Osteocyte (in vitro differentiated cells): ENCODE results near the gene CLRN1. TPM values are rescaled to one million over a fixed set of nuclear protein-coding genes. Genes with fewer than 3 reads are reported as not detected.

Source experiments
- DNase-seq: peaks from one replicate; pipeline ENCODE4 v3.0.0; 2021; ENCODE audit warnings: mixed read lengths; ENCODE audit not compliant: unreplicated experiment; ENCODE audit errors: extremely low spot score
- H3K27ac Mint-ChIP-seq: one replicate; pipeline ENCODE4 v1.8.0; 2021; ENCODE audit warnings: mild to moderate bottlenecking, mixed read lengths; ENCODE audit not compliant: unreplicated experiment
- H3K27me3 Mint-ChIP-seq: one replicate; pipeline ENCODE4 v1.8.0; 2021; ENCODE audit warnings: mixed read lengths; ENCODE audit not compliant: unreplicated experiment
- H3K36me3 Mint-ChIP-seq: one replicate; pipeline ENCODE4 v1.8.0; 2021; ENCODE audit warnings: mixed read lengths; ENCODE audit not compliant: unreplicated experiment
- H3K4me1 Mint-ChIP-seq: one replicate; pipeline ENCODE4 v1.8.0; 2021; ENCODE audit warnings: mixed read lengths; ENCODE audit not compliant: unreplicated experiment
- H3K4me3 Mint-ChIP-seq: one replicate; pipeline ENCODE4 v1.8.0; 2021; ENCODE audit warnings: mild to moderate bottlenecking, moderate library complexity, mixed read lengths; ENCODE audit not compliant: unreplicated experiment
- H3K9me3 Mint-ChIP-seq: one replicate; pipeline ENCODE4 v1.8.0; 2021; ENCODE audit warnings: mixed read lengths; ENCODE audit not compliant: unreplicated experiment
- total RNA-seq: library from RNA; stranded (reverse); gene quantifications from 2 replicates; pipeline ENCODE4 v1.2.1, GENCODE V29; 2021
- TF ChIP-seq, protein P1 (sequence below): fragments of 200-600 bp; sonication (generic); IDR thresholded peaks from 2 replicates; pipeline ENCODE4 v1.5.0; 2021; ENCODE audit warnings: antibody characterized with exemption, mild to moderate bottlenecking, moderate library complexity

The CLRN1 gene
- total RNA-seq, 1 donor from 2014 or later: not detected

DNA sequence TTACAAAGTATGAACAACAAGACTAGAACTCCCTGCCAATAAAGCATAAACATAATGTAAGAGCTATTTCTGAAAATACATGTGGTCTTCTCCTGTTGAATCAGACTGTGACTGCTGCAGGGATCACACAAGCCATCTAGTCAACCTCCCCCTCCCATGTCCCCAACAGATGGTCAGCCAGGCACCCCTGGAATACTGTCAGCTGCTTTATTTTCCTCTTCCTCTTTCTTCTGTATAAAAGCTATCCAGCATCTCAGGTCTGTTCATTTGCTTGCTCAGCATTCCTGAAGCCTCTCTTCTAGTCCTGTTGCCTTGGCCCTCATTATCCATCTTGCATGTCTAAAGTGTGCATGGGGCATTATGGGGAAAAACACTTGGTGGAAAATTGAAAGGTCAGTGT is 60.8 kb downstream of the CLRN1 start:
- no peak for DNase-seq
- Mint-ChIP-seq H3K4me3 (no peak overlapping the region), H3K9me3 (no peaks in the 10 kb centered on the region), H3K27me3 (peaks cover 56% of the 10 kb centered on the region), H3K36me3 (no peaks in the 10 kb centered on the region), H3K4me1 (no peaks in the 10 kb centered on the region), H3K27ac (no peak overlapping the region)
- TF ChIP-seq, protein P1, sequence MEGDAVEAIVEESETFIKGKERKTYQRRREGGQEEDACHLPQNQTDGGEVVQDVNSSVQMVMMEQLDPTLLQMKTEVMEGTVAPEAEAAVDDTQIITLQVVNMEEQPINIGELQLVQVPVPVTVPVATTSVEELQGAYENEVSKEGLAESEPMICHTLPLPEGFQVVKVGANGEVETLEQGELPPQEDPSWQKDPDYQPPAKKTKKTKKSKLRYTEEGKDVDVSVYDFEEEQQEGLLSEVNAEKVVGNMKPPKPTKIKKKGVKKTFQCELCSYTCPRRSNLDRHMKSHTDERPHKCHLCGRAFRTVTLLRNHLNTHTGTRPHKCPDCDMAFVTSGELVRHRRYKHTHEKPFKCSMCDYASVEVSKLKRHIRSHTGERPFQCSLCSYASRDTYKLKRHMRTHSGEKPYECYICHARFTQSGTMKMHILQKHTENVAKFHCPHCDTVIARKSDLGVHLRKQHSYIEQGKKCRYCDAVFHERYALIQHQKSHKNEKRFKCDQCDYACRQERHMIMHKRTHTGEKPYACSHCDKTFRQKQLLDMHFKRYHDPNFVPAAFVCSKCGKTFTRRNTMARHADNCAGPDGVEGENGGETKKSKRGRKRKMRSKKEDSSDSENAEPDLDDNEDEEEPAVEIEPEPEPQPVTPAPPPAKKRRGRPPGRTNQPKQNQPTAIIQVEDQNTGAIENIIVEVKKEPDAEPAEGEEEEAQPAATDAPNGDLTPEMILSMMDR: no peak

DNA sequence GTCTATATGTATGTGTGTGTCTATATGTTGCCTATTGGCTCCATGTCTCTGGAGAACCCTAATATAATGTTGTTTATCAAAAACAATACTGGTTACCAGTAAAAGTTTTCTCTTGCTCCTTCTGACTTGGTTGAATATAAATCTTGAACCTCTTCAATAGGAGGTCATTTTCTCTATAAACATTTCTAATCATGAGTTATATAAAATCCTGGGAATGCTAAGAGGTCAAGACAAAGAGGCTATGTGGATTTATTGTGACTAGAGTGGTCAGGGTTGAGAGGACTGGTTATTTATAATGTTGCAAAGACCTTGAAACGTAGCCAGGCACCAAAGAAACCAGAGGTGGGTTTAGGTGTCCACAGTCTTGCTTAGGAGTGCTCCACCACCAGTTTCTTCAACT is 66.1 kb downstream of the CLRN1 start:
- peaks cover 89% of the 10 kb centered on the region for H3K27me3 Mint-ChIP-seq
- no peaks in the 10 kb centered on the region for H3K4me1 Mint-ChIP-seq
- no peak for DNase-seq
- H3K36me3 Mint-ChIP-seq: no peaks in the 10 kb centered on the region
- H3K27ac Mint-ChIP-seq: no peak overlapping the region
- H3K9me3 Mint-ChIP-seq: no peaks in the 10 kb centered on the region
- no peak overlapping the region for H3K4me3 Mint-ChIP-seq
- TF ChIP-seq, protein P1: no peak

DNA sequence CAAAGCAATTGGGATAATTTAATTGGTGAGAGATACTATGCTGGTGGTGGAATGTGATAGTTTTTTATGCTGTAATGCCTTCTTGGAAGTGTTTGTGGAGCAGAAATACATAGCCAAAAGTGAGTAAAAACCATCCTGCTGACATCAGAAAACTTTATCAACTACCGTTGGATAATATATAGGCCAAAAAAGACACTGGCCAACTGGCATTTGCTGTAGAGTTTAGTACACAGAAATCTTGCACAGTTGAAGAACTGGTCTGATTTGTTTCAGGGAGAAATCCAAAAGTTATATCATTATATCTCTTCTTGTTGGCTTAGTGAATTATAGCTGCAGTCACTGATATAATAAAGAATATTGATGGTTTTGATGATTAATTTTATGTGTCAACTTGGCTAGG is 66.8 kb downstream of the CLRN1 start:
- Mint-ChIP-seq H3K9me3 (no peaks in the 10 kb centered on the region), H3K4me1 (no peaks in the 10 kb centered on the region), H3K4me3 (no peak overlapping the region), H3K27me3 (peaks cover 88% of the 10 kb centered on the region), H3K27ac (no peak overlapping the region), H3K36me3 (no peaks in the 10 kb centered on the region)
- no peak for DNase-seq
- TF ChIP-seq, protein P1: no peak

DNA sequence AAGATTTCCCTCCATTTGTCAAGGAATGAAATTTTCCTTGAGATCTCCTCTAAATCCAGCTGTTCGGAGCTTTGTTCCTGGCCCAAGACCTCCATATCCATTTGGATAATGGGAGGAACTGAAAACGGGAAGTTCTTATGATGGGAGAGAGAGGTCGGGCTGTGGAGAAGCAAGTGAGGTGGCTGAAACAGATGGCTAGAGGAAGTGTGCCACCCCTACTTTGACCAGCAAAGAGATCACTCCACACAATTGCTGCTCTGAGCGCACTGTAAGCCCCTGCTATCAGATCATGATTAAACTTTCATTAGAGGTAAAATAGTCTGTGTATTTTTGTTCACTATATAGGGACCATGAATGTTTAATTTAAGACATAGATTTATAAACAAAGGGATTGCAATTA is 67.2 kb downstream of the CLRN1 start, which contains the start of gene MINDY4B:
TSS of gene MINDY4B (minus strand) at position 101 of the 400 bp plus-strand sequence. CDS start at position 101, 0 bp downstream.
- H3K4me1 Mint-ChIP-seq: no peaks in the 10 kb centered on the region
- no peaks in the 10 kb centered on the region for H3K9me3 Mint-ChIP-seq
- H3K4me3 Mint-ChIP-seq: no peak within 1 kb of the TSS
- TF ChIP-seq, protein P1: no peak
- no peak within 1 kb of the TSS for H3K27ac Mint-ChIP-seq
- peaks cover 84% of the 10 kb centered on the region for H3K27me3 Mint-ChIP-seq
- H3K36me3 Mint-ChIP-seq: no peaks in the 10 kb centered on the region
- no peak for DNase-seq

DNA sequence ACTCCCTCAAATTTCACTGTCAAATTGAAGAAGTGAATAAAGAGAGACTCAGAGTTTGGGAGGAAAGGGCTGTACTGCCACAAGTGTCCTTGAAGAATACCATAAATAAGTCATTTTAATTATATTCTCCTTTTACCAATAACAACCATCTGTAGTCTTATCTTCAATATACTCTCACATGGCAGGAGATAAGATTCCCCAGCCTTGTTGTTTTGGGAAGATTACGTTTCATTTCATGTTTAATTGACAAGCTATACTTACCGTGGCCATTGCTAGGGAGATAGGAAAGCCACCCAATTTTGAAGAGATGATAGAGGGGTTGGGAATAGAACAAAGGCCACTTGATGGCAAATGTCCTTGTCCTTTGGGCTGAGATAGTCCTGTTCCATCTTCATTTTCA is 69.5 kb downstream of the CLRN1 start:
- Mint-ChIP-seq H3K36me3 (no peaks in the 10 kb centered on the region), H3K9me3 (no peaks in the 10 kb centered on the region), H3K27me3 (peaks cover 77% of the 10 kb centered on the region), H3K4me1 (no peaks in the 10 kb centered on the region), H3K27ac (no peak overlapping the region), H3K4me3 (no peak overlapping the region)
- TF ChIP-seq, protein P1: no peak
- DNase-seq: no peak
